Epithelial cell of esophagus (primary cell): Measurements from ENCODE around the gene UGT2B17.

Source experiments
- DNase-seq: peaks from one replicate; pipeline ENCODE4 v3.0.0; 2010; ENCODE audit warnings: low read depth
- H3K4me3 ChIP-seq: 2 replicates; pipeline ENCODE4 v1.5.1; 2011; ENCODE audit warnings: mild to moderate bottlenecking, low read length, control low read depth
- TF ChIP-seq, protein P1 (sequence below): IDR thresholded peaks from 2 replicates; pipeline ENCODE4 v1.5.1; 2011; ENCODE audit warnings: low read depth, mild to moderate bottlenecking, low read length, control low read depth, inconsistent platforms; ENCODE audit not compliant: insufficient read depth; ENCODE audit errors: missing control alignments

The UGT2B17 gene

DNA sequence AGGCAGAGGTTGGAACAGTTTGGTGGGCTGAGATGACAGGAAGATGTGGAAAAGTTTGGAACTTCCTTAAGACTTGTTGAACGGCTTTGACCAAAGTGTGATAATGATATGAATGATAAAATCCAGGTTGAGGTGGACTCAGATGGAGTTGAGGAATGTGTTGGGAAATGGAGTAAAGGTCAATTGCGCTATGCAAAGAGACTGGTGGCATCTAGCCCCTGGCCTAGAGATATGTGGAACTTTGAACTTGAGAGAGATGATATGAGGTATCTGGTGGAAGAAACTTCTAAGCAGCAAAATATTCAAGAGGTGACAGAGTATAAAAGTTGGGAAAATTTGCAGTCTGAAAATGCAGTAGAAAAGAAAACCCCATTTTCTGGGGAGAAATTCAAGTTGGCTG lies 21.4 kb upstream of the UGT2B17 start:
- DNase-seq = no peak
- H3K4me3 ChIP-seq = no peak overlapping the region
- TF ChIP-seq, protein P1, sequence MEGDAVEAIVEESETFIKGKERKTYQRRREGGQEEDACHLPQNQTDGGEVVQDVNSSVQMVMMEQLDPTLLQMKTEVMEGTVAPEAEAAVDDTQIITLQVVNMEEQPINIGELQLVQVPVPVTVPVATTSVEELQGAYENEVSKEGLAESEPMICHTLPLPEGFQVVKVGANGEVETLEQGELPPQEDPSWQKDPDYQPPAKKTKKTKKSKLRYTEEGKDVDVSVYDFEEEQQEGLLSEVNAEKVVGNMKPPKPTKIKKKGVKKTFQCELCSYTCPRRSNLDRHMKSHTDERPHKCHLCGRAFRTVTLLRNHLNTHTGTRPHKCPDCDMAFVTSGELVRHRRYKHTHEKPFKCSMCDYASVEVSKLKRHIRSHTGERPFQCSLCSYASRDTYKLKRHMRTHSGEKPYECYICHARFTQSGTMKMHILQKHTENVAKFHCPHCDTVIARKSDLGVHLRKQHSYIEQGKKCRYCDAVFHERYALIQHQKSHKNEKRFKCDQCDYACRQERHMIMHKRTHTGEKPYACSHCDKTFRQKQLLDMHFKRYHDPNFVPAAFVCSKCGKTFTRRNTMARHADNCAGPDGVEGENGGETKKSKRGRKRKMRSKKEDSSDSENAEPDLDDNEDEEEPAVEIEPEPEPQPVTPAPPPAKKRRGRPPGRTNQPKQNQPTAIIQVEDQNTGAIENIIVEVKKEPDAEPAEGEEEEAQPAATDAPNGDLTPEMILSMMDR = no peak

- DNase-seq = no peak
- no peak overlapping the region for H3K4me3 ChIP-seq
- TF ChIP-seq, protein P1 = no peak
Observed at GRCh38 chr4:68594678-68595077, 18.6 kb upstream of the UGT2B17 start.

DNA sequence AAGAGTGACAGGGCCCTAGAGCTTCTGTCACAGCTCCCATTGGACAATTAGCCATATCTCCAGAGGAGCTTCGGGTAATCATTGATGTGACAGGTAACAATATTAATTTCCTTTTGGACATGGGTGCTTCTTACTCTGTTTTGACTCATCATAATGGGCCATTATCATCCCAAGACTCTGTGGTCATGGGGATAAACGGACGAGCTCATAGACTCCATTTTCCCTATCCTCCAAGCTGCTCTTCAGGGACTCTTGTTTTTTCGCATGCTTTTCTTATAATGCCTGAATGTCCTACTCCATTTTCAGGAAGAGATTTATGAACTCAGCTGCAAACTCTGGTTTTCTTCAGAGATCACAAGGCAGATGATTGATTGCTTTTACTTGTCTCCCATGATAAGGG lies 17.0 kb upstream of the UGT2B17 start:
- TF ChIP-seq, protein P1 = no peak
- DNase-seq = no peak
- H3K4me3 ChIP-seq = no peak overlapping the region

- TF ChIP-seq, protein P1 = no peak
- H3K4me3 ChIP-seq = no peak overlapping the region
- DNase-seq = no peak
Observed at GRCh38 chr4:68592673-68593072, 16.6 kb upstream of the UGT2B17 start.

DNA sequence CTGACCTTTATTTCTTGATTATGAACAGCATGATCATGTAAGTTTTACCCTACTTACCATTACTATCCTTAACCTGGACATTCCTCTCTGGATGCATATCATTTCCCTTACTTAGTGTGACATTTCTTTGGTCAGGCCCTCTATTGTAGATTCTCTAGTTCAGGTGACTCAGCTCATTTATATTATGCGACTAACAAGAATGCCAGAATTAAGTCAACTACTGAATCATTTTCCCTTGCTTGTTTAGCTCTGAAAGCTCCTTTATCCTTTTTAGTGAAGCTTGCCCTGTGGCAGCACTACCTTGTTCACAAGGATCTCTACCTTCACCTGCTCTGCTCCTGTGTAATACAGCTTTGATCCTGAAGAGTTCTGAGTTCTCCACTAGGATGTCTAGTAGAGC lies 15.1 kb upstream of the UGT2B17 start:
- H3K4me3 ChIP-seq = no peak overlapping the region
- TF ChIP-seq, protein P1 = no peak
- DNase-seq = peak; percentile 59

DNA sequence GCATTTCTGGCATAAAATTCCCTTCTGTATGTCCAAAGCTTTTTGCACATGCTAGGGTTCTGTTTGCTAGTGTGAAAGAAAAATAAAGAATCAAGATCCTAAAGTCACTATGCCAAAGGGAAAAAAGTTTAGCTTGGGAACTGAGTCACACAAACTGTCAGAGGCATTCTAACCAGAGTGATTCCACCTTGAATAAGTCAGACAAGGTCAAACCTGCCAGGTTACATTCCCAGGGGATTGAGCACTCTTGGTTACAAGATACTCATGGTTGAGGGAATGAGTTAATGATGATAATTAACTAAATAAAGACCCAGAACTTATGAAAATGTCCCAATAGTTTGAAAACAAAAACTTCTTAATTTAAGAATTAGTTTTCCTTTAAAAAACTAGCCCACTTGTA lies 13.7 kb upstream of the UGT2B17 start:
- no peak overlapping the region for H3K4me3 ChIP-seq
- peak; percentile 82 for DNase-seq
- TF ChIP-seq, protein P1 = no peak

DNA sequence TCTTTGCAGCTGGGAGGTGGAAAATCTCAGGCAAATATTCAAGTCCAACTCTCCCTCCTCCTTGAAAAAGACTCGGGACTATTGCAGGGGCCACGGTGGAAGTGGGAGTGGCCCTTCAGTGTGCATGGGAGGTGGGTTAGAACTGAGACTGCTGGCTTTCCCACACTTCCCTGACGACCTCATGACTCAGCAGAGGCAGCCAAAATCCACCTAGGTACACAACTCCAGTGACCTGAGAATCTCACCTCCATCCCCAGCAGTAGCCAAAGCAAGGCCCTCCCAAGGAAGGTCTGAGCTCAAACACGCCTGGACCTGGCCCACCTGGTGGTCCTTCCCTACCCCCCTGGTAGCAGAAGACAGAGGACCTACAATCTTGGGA lies 6.2 kb upstream of the UGT2B17 start:
- DNase-seq = peak; percentile 13
- no peak overlapping the region for H3K4me3 ChIP-seq
- TF ChIP-seq, protein P1 = no peak
